HG03280 (cell line): ENCODE data around the gene NAV2.

Experiments used
- ATAC-seq: cut with Tn5 transposase; IDR thresholded peaks from one replicate; pipeline ENCODE4 v1.9.1; 2021; ENCODE audit warnings: mild to moderate bottlenecking, moderate library complexity; ENCODE audit not compliant: unreplicated experiment

NAV2 gene

DNA sequence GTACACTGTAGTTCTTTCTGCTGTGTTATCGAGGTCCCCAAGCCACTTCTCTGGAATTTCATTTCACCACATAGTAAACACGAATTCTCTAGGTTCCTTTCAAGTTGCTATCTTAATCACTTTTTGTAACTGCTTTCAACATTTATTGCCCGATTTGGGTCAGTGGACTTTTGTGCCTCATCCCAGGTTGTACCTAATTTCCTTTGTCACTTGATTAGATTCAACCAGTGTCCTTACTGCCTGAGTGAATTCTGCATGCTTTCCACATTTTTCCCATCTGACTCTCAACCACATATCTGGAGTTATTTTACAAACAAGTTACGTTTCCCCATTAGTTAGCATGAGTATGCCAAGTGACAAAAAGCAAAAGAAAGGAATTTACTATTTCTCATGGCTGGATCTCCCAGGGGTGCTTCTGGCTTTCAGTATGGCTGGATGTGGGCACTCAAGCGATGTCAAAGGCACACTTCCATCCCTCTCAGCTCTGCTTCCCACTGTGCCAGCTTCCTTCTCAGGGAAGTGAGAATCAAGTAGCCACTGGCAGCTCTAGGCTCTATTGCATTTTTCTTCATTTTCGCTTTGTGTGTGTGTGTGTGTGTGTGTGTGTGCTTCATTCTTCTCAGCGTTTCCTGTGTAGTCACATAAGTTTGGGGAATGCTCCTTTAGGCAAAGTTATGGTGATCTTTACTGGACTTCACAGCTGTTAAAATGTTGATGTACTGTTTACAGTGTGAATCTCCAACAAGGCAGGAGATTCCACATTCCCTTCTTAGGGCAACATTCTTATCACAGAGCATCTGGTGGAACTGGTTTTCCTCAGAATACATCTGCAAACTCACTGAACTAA lies 318.7 kb downstream of the NAV2 start:
- ATAC-seq: no peak

DNA sequence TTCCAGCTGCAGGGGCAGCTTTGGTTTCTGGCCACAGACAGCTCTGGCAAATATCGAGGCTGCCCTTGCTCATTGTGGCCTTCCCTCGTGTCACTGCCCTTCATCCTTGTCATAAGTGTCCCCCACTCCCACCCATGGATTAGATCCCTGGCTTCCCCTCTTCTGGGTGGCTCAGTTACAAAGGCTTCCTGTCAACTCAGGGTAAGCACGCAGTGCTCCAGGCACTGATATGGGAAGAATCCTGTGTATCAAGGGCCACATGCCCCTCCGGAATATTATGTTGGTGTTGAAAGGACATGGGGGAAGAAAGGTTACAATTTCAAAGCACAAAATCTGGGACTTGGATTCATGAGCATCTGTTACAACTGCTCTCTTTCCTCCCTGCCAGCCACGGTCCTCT lies 319.5 kb downstream of the NAV2 start:
- ATAC-seq: no peak

DNA sequence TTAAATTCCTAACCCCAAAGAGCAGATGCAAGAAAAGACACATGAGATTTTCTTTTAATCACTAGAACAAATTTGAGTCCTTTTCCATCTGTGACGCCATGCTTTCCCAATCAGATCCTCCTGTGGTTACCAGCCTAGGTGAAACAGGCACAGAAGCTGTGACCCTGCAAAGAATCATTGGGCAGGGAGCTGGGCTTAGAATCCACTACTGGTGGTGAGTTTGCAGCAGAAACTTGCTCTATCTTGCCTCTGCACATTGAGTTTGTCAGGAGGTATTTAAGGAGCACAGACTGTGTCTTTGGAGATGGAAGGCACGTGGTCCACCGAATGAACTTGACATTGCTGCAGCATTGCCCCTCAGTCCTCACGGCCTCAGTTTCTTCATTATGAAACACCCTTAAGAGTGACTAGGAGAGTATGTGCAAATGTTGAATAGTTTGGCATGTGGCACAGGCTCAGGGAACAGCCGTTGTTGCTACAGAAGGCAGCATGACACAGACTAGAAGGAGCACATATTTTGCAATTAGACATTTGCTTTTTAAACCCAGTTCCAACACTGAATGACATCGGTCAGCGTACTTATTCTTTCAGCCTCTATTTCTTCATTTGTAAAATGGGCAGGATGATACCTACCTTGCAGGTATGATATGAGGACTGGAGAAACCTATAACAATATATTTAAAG lies 320.1 kb downstream of the NAV2 start:
- no peak for ATAC-seq

DNA sequence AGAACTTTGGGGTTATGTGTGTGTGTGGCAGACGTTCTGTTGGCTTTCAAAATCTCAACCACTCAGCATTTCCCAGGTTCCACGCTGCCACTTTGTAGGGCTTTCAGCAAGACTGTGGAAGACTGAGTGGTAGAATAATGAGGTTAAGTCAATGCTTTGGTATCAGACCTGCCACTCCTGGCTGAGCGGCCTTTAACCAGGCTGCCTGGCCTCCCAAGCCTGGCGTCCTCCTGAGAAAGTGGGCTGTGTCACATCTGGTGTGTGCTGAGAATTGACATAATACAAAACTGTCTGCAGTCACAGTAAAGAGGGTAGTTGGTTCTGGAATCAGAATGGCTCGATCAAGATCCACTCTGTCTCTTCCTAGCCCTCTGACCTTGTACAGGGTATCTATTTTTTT lies 321.2 kb downstream of the NAV2 start:
- no peak for ATAC-seq

DNA sequence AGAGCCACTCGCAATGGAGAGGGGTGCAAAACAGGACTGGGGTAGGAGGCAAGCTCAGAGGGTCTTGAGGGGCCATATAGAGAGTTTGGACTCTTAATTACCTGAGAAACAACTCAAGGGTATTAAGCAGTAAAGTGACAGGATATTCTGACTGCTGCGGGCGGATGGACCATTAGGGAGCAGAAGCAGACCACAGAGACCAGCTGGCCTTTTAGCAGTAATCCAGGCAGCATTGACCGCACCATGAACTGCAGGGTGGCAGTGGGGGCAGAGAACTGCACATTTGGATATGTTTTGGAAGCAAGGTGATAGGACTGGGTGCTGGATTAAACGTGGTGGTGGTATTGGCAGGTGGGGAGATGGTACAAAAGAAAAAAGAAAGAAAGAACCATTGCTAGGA lies 322.3 kb downstream of the NAV2 start:
- ATAC-seq: no peak

DNA sequence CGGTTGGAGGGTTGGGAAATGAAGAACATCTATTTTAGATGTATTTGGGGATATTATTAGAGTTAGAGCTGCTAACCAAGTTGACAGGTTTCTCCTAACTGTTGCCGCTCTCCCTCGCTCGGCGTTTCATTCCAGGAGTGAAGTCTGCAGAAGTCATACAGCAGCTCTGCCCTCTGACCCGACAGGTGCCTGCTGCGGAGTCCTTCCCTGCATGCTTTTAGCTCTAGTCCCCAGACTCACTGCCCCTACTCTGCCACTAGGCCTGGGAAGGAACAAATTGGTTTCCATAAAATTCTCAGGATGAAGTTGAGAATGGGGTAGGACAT lies 322.7 kb downstream of the NAV2 start:
- ATAC-seq: no peak

DNA sequence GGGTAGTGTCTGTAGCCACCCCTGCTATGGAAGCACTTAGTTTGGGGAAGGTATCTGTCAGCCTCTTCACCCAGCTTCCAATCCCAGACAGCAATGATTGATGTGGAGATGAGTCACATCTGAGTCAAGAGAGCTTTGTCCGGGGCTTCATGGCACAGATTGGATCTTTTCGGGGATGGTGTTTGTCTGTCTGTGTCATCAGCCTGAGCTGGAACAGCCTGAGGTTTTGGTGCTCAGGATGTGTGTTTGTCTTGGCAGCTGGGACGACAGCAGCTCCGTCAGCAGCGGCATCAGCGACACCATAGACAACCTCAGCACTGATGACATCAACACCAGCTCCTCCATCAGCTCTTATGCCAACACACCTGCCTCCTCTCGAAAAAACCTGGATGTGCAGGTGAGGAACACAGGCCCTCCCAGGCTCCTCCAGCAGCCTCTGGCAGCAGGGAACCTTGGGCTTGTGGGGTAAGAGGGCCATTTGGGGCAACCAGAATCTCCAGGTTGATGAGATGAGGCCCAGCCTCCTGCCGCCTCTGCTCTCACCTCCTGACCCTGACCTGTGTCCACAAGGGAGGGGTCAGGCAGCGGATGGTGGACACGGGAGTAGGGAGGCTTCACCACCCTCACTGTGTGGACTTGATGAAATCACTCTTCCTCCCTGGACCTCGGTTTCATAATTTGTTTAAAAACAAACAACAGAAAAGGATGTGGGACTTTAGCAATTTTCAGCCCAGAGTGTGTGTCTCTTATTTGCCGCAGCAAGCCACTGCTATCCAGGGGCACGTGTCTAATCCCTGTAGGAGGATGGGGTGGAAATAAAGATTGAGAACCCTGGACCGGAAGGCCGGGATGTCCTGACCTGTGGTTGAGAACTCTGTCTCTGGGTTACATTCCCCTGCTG lies 323.3 kb downstream of the NAV2 start:
- ATAC-seq: no peak

DNA sequence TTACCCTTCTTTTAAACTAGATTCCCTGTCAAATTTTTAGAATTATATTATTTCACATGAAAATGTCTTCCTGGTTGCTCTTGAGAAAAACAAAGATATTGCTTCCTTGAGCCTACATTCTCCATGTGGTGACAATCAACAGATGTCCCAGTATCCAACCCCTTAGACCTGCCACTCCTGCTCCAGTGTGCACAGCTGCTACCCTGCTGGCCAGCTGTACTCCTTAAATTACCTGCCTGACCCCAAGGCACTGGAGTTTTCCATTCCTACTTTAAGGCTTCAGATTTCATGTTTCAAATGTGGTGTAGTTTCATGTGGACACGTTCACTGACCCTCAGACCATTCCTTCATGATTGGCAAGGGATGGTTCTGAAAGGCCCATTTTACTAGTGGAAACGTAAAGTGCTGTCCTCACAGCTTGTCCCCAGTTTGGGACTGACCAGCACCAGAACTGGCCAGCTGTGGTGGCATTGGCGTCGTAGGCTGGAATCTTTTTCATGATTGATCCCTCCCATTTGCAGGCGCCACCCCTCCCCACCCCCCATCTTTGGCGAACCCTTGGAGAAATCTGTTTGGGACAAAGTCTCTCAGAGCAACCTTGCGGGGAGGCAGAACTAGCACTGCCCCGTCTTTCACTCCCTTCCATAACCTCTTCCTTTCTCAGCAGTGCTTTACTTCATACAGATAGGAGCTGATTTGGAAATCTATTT lies 324.1 kb downstream of the NAV2 start:
- ATAC-seq: no peak

DNA sequence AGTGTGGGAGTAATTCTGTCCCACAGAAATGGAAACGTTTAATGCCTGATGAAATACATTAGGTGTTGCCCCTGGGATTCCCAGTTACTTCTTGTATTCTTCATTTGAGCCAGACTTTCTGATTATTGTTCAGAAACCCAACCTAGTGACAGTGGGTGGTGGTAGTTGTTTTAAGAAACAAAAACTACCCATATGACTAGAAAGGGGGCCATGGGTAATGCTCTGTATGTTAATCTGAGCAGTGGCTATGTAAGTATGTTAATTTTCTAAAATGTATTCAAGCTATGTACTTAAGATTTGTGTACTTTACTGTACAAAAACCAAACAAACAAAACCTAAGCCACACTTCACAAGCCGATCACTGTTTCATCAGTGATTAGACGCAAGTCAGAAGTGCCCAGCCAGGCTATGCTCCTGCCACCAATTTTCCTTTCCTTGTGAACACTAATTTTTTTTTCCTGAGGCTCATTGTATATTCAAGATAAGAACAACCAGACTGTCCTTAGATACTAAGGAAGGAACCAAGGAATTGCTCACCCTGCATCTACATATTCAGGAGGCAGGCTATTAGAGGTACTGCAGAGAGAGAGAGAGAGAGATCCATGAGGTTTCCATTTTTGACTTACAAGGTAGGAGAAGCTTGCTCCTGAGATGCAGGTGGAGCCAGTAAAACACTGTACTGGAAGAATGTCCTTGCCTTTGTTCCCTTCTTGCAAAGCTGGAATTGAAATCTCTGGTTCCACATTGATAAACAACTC lies 324.9 kb downstream of the NAV2 start:
- ATAC-seq: no peak

DNA sequence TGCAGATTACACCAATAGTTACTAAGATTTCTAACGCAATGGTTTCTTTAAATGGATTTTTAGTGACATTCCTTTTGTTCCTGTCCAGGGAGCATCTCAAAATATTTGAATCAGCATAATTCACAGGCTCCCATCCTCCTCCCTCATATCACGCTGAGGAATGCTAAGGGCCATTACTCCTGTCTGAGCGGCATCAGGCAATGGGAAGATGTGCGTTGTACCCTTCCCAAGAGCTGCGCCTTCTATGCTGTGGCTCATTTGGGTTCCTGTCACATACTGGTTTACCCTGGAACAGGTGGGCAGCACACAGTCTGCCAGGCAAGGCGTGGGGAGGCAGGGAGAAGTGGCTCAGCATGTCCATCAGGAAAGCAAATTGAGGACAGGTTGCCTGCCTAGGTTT lies 325.8 kb downstream of the NAV2 start:
- ATAC-seq: no peak

DNA sequence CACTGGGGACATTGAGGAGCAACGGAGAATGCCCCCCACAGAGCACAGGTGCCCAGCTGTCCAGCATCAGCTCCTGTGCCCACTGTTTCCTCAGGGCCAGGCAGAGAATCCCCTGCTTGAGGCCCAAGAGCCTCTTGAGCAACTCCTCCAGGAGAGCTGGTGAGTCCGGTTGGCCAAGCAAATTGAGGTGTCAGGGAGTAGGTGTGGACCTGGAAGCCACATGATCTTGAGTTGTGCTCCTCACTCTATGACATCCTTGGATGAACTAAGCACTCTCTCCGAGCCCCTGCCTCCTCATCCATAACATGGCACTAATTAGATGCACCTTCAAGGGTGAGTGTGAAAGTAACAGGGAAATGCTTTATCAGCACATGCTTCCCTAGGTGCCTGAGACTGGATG lies 326.3 kb downstream of the NAV2 start:
- no peak for ATAC-seq

DNA sequence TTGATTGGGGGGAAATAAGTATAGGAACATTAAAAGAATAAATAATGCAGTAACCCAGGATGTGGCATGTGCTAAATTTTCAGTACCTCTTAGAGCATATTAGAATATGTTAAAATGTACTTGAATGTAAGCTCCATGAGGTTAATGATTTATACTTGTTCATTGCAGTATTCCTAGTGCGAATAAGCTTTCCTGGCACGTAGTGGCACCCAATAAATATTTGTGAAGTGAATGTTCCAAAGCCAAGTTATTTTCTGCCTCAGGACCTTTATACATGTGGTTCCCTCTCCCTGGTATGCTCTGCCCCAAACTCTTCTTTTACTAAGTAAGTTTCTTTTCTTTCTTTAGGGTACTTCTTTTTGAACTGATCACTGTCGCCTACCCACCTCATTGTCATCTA lies 328.9 kb downstream of the NAV2 start:
- no peak for ATAC-seq

DNA sequence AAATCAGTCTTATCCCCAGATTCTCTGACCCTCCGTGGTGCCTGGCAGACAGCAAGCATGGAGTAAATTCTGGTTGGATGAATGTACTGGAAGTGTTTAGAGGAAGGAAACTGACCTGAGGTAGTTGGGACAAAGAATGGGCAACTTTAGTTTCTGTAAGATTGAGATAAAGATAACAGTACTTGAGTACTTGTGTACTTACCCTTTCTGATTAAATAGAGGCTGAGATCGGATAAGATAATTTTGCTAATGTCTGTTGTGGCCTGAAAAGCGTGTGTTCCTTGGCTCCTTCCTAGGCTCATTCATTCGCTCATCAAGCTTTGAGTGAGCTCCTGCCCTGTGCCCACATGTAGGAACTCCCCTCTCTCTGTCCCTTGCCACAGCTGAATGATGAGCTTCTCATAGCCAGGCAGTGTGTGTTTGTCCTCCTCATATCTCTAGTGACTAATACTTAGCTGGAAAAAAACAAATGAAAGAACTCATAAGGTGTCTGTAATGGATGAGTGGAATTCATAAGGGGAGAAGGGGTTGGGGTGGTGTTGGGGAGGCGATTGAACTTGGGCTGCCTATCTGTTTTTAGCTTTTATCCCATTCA lies 329.5 kb downstream of the NAV2 start:
- no peak for ATAC-seq

DNA sequence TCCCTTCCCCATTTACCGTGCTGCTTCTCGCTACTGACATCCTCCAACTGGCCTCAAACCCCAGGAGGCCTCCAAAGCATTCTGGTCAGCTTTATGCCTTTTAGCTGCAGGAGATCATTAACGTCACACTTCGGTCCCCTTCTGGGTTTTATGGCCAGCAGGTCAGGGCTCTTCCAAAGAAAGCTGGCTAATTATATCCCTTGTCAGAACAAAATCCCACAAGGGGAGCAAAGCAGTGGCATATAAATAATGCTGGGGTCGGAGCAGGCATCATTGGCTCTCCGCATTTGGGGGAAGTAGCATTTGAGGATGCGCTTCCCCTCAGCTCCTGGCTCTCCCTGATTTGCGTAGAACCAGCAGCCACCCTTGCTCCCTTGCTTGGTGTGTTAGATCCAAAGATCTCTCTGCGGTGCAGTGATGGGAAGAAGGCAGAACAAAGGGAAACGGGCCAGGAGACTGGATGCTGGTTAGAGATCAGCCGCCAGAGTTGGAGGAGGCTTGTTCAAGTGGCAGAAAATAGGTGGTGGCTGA lies 330.2 kb downstream of the NAV2 start:
- ATAC-seq: no peak

DNA sequence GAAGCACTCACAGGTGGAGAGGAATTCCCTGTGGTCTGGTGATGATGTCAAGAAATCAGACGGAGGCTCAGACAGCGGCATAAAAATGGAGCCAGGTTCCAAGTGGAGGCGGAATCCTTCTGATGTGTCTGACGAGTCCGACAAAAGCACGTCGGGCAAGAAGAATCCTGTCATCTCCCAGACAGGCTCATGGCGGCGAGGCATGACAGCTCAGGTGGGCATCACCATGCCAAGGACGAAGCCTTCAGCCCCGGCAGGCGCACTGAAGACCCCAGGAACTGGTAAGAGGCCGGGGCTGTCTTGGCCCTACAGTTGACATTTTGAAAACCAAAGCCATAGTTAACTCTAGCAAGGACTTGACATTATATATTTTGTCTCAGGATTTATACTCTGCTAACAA lies 331.4 kb downstream of the NAV2 start:
- ATAC-seq: no peak

DNA sequence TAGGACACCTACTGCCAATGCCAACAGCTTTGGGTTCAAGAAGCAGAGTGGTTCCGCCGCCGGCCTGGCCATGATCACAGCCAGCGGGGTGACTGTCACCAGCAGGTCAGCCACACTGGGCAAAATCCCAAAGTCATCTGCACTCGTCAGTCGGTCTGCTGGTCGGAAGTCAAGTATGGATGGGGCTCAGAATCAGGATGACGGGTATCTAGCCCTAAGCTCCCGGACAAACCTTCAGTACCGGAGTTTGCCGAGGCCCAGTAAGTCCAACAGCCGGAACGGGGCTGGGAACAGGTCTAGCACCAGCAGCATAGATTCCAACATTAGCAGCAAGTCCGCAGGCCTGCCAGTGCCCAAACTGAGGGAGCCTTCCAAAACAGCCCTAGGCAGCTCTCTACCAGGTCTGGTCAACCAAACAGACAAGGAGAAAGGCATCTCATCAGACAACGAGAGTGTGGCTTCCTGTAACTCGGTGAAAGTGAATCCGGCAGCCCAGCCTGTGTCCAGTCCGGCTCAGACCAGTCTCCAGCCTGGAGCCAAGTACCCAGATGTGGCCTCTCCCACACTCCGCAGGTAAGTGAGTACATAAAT lies 332.6 kb downstream of the NAV2 start:
- no peak for ATAC-seq

DNA sequence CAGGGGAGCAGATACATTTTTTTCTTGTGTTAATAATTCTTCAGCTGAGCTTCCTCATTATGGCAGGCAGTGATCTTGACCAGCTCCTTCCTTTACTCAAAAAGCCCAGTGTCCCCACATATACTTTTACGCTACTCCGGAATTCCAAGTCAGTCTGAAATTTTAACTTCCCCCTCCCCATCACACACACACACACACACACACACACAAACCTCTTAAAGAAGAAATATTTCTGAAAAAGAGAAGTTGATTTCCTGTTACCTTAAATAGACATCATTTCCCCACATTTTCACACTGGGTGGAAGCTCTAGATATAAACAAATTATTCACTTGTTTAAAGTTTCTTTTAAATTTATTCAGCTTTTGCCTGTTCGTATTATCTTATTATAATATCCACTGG lies 333.8 kb downstream of the NAV2 start:
- no peak for ATAC-seq

DNA sequence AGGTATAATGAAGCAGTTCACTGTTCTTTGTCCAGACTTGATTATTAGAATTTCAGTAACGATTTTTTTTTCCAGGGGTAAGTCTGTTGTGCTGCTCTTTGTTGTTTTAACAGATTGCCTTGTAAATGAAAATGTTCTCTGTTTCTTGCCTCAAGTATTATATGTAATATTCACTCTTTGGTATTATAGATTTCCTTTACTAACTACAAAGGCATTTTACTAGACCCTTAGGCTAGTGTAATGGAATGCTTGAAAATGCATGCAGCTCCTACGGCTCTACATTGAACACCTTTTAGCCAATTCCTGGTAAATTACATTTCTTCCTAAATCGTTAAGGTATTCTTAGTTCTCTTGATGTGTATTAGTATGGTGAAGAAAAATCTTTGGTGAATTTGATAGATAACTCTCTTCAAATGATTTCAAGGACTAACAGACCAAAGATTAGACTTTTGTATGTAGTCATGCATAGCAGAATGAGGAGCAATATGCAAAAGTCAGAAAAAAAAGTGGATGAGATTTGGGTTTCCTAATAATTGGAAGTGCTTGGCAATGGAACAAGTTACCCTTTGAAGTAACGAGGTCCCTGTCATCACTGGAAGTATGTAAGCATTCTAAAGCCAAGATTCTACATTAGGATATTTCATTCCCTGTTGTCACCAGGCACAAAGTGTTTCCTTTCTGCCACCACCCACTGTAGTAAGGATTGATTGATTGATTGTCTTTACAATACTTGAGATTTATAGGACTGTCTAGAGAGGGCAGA lies 334.6 kb downstream of the NAV2 start:
- no peak for ATAC-seq

DNA sequence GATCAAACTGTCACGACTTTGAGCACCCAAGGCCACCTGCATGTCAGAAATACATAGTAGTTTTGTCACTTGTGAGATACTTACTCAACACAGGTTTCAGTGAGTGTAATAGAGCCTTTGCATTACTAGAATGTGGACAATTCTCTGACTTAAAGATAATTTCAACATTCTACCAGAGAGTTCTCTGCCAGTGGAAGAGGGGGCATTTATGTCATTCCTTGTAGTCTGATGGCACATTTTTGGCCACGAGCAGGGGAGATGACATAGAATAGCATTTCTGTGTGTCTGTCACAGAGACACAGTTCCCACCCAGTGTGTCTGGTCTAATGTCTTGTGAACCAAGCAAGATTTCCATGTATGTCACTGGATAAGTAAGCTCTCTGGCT lies 335.1 kb downstream of the NAV2 start:
- ATAC-seq: no peak
